Measurements from ENCODE around the gene SPANXC. TPM values are rescaled to one million over a fixed set of nuclear protein-coding genes. Genes with fewer than 3 reads are reported as not detected.
"Not testable (repeated sequence)": the region's sequence is repeated elsewhere in the genome, so short reads cannot be mapped to it uniquely, and the experiment has no call there.

Gene SPANXC, protein sequence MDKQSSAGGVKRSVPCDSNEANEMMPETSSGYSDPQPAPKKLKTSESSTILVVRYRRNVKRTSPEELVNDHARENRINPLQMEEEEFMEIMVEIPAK
- polyA plus RNA-seq (not detected in 2 replicates), polyA minus RNA-seq (not detected in 2 replicates)

DNA sequence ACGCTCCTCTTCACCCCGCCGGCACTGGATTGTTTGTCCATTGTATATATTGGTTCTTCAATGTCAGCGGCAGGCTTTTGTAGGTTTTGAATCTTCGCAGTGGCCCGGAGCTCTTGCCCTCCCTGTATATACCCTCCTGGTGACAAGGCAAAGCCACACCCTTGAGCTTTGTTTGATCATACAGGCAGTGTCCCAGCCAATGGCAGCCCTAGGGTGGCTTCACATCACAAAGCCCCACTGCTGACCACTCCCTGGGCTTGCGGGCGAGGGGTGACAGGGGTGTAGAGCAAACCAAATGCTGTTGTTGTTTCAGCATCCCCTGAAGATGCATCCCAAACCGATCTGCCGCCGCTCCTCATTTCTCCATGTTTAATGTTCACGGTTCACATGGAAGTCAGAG, at the start of gene SPANXC:
TSS of gene SPANXC (minus strand) at position 101 of the 400 bp plus-strand sequence. CDS start at position 41, 60 bp downstream.
- not testable (repeated sequence) for H3K27ac ChIP-seq (ENCODE audit: low read length); H3F3A ChIP-seq (ENCODE audit: insufficient read depth, low read length, poor library complexity, severe bottlenecking); H4K20me1 ChIP-seq (ENCODE audit: insufficient read depth); H3K9me2 ChIP-seq (ENCODE audit: insufficient read depth, low read length); H3K9ac ChIP-seq (ENCODE audit: low read length); H3K36me3 ChIP-seq (ENCODE audit: insufficient read depth, low read length); H3K27me3 ChIP-seq (ENCODE audit: insufficient read depth, low read depth, low read length); H3K79me2 ChIP-seq (replicated peaks; ENCODE audit: insufficient read depth, low read length); H3K9me3 ChIP-seq (ENCODE audit: low read length); H3K4me3 ChIP-seq (ENCODE audit: low read length); H3K4me2 ChIP-seq (ENCODE audit: low read length); H2AFZ ChIP-seq (ENCODE audit: low read depth, low read length)

- Histone ChIP-seq H3K27me3 (ENCODE audit: insufficient read depth, low read depth, low read length) (no peaks in the 10 kb centered on the region), H3K36me3 (ENCODE audit: insufficient read depth, low read length) (no peaks in the 10 kb centered on the region), H3F3A (ENCODE audit: insufficient read depth, low read length, poor library complexity, severe bottlenecking) (no peaks in the 10 kb centered on the region), H3K27ac (ENCODE audit: low read length) (no peak overlapping the region), H3K9ac (ENCODE audit: low read length) (no peak overlapping the region), H3K79me2 (replicated peaks; ENCODE audit: insufficient read depth, low read length) (no peaks in the 10 kb centered on the region), H3K9me2 (ENCODE audit: insufficient read depth, low read length) (no peaks in the 10 kb centered on the region), H3K4me3 (ENCODE audit: low read length) (no peak overlapping the region), H3K9me3 (ENCODE audit: low read length) (no peaks in the 10 kb centered on the region), H3K4me2 (ENCODE audit: low read length) (no peak overlapping the region), H2AFZ (ENCODE audit: low read depth, low read length) (no peak overlapping the region), H4K20me1 (ENCODE audit: insufficient read depth) (no peaks in the 10 kb centered on the region)
- no peak for TF ChIP-seq MXI1 (conservative IDR thresholded peaks at IDR 0.05; ENCODE audit: poor library complexity, severe bottlenecking)
- TF ChIP-seq, protein P1, sequence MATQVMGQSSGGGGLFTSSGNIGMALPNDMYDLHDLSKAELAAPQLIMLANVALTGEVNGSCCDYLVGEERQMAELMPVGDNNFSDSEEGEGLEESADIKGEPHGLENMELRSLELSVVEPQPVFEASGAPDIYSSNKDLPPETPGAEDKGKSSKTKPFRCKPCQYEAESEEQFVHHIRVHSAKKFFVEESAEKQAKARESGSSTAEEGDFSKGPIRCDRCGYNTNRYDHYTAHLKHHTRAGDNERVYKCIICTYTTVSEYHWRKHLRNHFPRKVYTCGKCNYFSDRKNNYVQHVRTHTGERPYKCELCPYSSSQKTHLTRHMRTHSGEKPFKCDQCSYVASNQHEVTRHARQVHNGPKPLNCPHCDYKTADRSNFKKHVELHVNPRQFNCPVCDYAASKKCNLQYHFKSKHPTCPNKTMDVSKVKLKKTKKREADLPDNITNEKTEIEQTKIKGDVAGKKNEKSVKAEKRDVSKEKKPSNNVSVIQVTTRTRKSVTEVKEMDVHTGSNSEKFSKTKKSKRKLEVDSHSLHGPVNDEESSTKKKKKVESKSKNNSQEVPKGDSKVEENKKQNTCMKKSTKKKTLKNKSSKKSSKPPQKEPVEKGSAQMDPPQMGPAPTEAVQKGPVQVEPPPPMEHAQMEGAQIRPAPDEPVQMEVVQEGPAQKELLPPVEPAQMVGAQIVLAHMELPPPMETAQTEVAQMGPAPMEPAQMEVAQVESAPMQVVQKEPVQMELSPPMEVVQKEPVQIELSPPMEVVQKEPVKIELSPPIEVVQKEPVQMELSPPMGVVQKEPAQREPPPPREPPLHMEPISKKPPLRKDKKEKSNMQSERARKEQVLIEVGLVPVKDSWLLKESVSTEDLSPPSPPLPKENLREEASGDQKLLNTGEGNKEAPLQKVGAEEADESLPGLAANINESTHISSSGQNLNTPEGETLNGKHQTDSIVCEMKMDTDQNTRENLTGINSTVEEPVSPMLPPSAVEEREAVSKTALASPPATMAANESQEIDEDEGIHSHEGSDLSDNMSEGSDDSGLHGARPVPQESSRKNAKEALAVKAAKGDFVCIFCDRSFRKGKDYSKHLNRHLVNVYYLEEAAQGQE (IDR thresholded peaks at IDR 0.05; ENCODE audit: borderline replicate concordance): no peak
- TF ChIP-seq TAF1 (IDR thresholded peaks at IDR 0.05; ENCODE audit: low read depth): no peak
- no peak for TF ChIP-seq EZH2 (IDR thresholded peaks at IDR 0.05; ENCODE audit: borderline replicate concordance, insufficient read depth, low read length, poor library complexity, severe bottlenecking)
- TF ChIP-seq POLR2AphosphoS5 (IDR thresholded peaks at IDR 0.05): no peak
- no peak for TF ChIP-seq RAD21 (conservative IDR thresholded peaks at IDR 0.05)
- TF ChIP-seq, protein P2, sequence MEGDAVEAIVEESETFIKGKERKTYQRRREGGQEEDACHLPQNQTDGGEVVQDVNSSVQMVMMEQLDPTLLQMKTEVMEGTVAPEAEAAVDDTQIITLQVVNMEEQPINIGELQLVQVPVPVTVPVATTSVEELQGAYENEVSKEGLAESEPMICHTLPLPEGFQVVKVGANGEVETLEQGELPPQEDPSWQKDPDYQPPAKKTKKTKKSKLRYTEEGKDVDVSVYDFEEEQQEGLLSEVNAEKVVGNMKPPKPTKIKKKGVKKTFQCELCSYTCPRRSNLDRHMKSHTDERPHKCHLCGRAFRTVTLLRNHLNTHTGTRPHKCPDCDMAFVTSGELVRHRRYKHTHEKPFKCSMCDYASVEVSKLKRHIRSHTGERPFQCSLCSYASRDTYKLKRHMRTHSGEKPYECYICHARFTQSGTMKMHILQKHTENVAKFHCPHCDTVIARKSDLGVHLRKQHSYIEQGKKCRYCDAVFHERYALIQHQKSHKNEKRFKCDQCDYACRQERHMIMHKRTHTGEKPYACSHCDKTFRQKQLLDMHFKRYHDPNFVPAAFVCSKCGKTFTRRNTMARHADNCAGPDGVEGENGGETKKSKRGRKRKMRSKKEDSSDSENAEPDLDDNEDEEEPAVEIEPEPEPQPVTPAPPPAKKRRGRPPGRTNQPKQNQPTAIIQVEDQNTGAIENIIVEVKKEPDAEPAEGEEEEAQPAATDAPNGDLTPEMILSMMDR (IDR thresholded peaks at IDR 0.05; ENCODE audit: poor library complexity, severe bottlenecking): no peak
- TF ChIP-seq EP300 (conservative IDR thresholded peaks at IDR 0.05; ENCODE audit: poor library complexity, severe bottlenecking): no peak
- no peak for TF ChIP-seq SMC3 (conservative IDR thresholded peaks at IDR 0.05; ENCODE audit: poor library complexity)
Observed at GRCh38 chrX:141279476-141279875, 37.2 kb upstream of the SPANXC start.

DNA sequence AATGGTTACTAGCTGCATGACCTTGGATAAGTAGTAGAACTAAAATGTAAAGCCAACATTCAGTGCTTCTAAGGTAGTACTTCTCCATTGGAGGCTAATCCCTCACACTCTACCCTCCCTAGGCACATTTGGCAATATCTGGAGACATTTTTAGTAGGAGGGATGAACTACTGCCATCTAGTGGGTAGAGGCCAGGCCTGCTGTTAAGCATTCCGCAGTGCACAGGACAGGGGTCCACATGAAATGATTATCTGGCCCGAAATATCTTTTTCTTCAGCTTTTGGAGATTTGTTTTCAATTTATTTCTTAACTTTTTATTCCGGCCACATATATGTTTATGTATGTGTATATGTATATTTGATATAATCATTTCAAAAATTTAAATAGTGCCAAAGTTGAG, 36.0 kb upstream of the SPANXC start:
- Histone ChIP-seq H3K9me3 (ENCODE audit: low read length) (no peaks in the 10 kb centered on the region), H2AFZ (ENCODE audit: low read depth, low read length) (no peak overlapping the region), H3K79me2 (replicated peaks; ENCODE audit: insufficient read depth, low read length) (no peaks in the 10 kb centered on the region), H3K9ac (ENCODE audit: low read length) (no peak overlapping the region), H4K20me1 (ENCODE audit: insufficient read depth) (no peaks in the 10 kb centered on the region), H3F3A (ENCODE audit: insufficient read depth, low read length, poor library complexity, severe bottlenecking) (no peaks in the 10 kb centered on the region), H3K4me3 (ENCODE audit: low read length) (no peak overlapping the region), H3K36me3 (ENCODE audit: insufficient read depth, low read length) (no peaks in the 10 kb centered on the region), H3K27ac (ENCODE audit: low read length) (no peak overlapping the region), H3K27me3 (ENCODE audit: insufficient read depth, low read depth, low read length) (no peaks in the 10 kb centered on the region), H3K9me2 (ENCODE audit: insufficient read depth, low read length) (no peaks in the 10 kb centered on the region), H3K4me2 (ENCODE audit: low read length) (no peak overlapping the region)
- TF ChIP-seq, protein P1 (IDR thresholded peaks at IDR 0.05; ENCODE audit: borderline replicate concordance): no peak
- no peak for TF ChIP-seq TAF1 (IDR thresholded peaks at IDR 0.05; ENCODE audit: low read depth)
- TF ChIP-seq RAD21 (conservative IDR thresholded peaks at IDR 0.05): peak; percentile 10
- TF ChIP-seq, protein P2 (IDR thresholded peaks at IDR 0.05; ENCODE audit: poor library complexity, severe bottlenecking): no peak
- no peak for TF ChIP-seq SMC3 (conservative IDR thresholded peaks at IDR 0.05; ENCODE audit: poor library complexity)
- no peak for TF ChIP-seq MXI1 (conservative IDR thresholded peaks at IDR 0.05; ENCODE audit: poor library complexity, severe bottlenecking)
